ENCODE measurements around the gene THADA. TPM values are rescaled to one million over a fixed set of nuclear protein-coding genes. Genes with fewer than 3 reads are reported as not detected.

THADA gene
- total RNA-seq, 2 donors from 2014 or later: 41.1 to 54.3 TPM

GRCh38 chr2:43478412-43479086 is 117.3 kb downstream of the THADA start:
- TF ChIP-seq POLR2A (IDR thresholded peaks at IDR 0.05) (no peak), CTCF (IDR thresholded peaks at IDR 0.05) (no peak), POLR2AphosphoS5 (IDR thresholded peaks at IDR 0.05) (peak; percentile 90)
- no peak overlapping the region for H3K4me3 ChIP-seq
- H3K27ac ChIP-seq: peak overlapping the region; percentile 50 to 55
- peak; percentile 28 for DNase-seq (ENCODE audit: low spot score)
- H3K27me3 ChIP-seq (replicated peaks; ENCODE audit: insufficient read depth): no peaks in the 10 kb centered on the region
- intact Hi-C loops (cut with DNase I): no loop called here
- H3K9me3 ChIP-seq: no peaks in the 10 kb centered on the region
- WGBS: 30% methylated on average over 3 of the region's 3 CpGs
- no peaks in the 10 kb centered on the region for H3K36me3 ChIP-seq
- no peaks in the 10 kb centered on the region for H3K4me1 ChIP-seq (replicated peaks)

GRCh38 chr2:43475922-43476321 is 119.9 kb downstream of the THADA start:
- no peak for DNase-seq (ENCODE audit: low spot score)
- WGBS: 100% methylated on average over 2 of the region's 2 CpGs
- intact Hi-C loops (cut with DNase I): no loop called here
- H3K27me3 ChIP-seq (replicated peaks; ENCODE audit: insufficient read depth): no peaks in the 10 kb centered on the region
- no peaks in the 10 kb centered on the region for H3K4me1 ChIP-seq (replicated peaks)
- no peaks in the 10 kb centered on the region for H3K9me3 ChIP-seq
- H3K36me3 ChIP-seq: no peaks in the 10 kb centered on the region
- TF ChIP-seq POLR2A (IDR thresholded peaks at IDR 0.05): no peak
- TF ChIP-seq POLR2AphosphoS5 (IDR thresholded peaks at IDR 0.05): no peak
- no peak for TF ChIP-seq CTCF (IDR thresholded peaks at IDR 0.05)
- no peak overlapping the region for H3K27ac ChIP-seq
- no peak overlapping the region for H3K4me3 ChIP-seq

- Histone ChIP-seq H3K27me3 (replicated peaks; ENCODE audit: insufficient read depth) (no peaks in the 10 kb centered on the region), H3K27ac (no peak overlapping the region), H3K4me3 (no peak overlapping the region), H3K4me1 (replicated peaks) (no peaks in the 10 kb centered on the region), H3K36me3 (no peaks in the 10 kb centered on the region), H3K9me3 (no peaks in the 10 kb centered on the region)
- TF ChIP-seq CTCF (IDR thresholded peaks at IDR 0.05) (no peak), POLR2AphosphoS5 (IDR thresholded peaks at IDR 0.05) (no peak), POLR2A (IDR thresholded peaks at IDR 0.05) (no peak)
- DNase-seq (ENCODE audit: low spot score): no peak
- intact Hi-C loops (cut with DNase I): no loop called here
- WGBS: 89% methylated on average over 10 of the region's 10 CpGs
These were observed 120.5 kb downstream of the THADA start for GRCh38 chr2:43475137-43475846.

DNA sequence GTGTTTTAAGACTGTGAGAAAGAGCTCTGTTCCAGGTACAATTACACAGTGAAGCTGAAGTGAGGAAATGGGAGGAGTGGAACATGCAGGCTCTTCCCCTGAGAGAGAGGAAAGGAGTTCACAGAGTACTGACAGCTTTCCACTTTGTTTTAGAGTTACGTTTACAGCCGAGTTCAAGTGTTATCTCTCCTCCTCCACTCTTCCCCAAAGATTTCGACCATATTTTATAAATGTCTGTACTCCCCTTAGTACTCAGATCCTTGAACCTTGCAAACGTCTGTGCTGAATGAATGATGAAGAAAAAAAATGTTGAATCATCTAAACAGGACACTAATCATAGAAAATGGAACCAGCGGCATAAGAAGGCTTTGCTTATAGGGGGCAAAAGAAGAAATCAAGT is 121.6 kb downstream of the THADA start:
- WGBS: 82% methylated on average over 5 of the region's 5 CpGs
- Histone ChIP-seq H3K4me3 (no peak overlapping the region), H3K4me1 (replicated peaks) (no peaks in the 10 kb centered on the region), H3K27me3 (replicated peaks; ENCODE audit: insufficient read depth) (no peaks in the 10 kb centered on the region), H3K9me3 (no peaks in the 10 kb centered on the region), H3K27ac (no peak overlapping the region), H3K36me3 (no peaks in the 10 kb centered on the region)
- intact Hi-C loops (cut with DNase I): no loop called here
- no peak for TF ChIP-seq POLR2A (IDR thresholded peaks at IDR 0.05)
- no peak for TF ChIP-seq POLR2AphosphoS5 (IDR thresholded peaks at IDR 0.05)
- TF ChIP-seq CTCF (IDR thresholded peaks at IDR 0.05): no peak
- DNase-seq (ENCODE audit: low spot score): no peak

DNA sequence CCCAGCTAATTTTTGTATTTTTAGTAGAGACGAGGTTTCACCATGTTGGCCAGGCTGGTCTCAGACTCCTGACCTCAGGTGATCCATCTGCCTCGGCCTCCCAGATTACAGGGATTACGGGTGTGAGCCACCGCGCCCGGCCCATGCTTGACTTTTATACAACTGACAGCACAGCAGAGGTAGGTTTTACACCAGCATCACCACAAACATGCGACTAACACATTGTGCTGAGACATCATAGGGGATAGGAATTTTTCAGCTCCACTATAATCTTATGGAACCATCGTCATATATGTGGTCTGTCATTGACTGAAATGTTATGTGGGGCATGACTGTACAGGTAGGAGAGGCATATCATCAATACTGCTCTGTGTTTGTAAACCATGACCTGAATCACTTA is 122.1 kb downstream of the THADA start:
- DNase-seq (ENCODE audit: low spot score): no peak
- intact Hi-C loops (cut with DNase I): no loop called here
- 96% methylated on average over 8 of the region's 8 CpGs for WGBS
- no peaks in the 10 kb centered on the region for H3K9me3 ChIP-seq
- TF ChIP-seq POLR2AphosphoS5 (IDR thresholded peaks at IDR 0.05) (no peak), POLR2A (IDR thresholded peaks at IDR 0.05) (no peak), CTCF (IDR thresholded peaks at IDR 0.05) (no peak)
- H3K36me3 ChIP-seq: no peaks in the 10 kb centered on the region
- no peak overlapping the region for H3K27ac ChIP-seq
- H3K4me1 ChIP-seq (replicated peaks): no peaks in the 10 kb centered on the region
- no peak overlapping the region for H3K4me3 ChIP-seq
- no peaks in the 10 kb centered on the region for H3K27me3 ChIP-seq (replicated peaks; ENCODE audit: insufficient read depth)
